WTC11 (cell line): Measurements from ENCODE around the gene HPX. TPM values are rescaled to one million over a fixed set of nuclear protein-coding genes. Genes with fewer than 3 reads are reported as not detected.

Source experiments
- ATAC-seq: fragments of 200-7000 bp; cut with Tn5 transposase; 2 replicates; pipeline ENCODE4 v1.10.0; 2021; ENCODE audit warnings: mild to moderate bottlenecking, moderate library complexity
- CTCF ChIA-PET: fragments of 300-600 bp; sonication (Branson Sonifier 250); formaldehyde crosslinking; loops from one replicate; lab custom pipeline; 2021; ENCODE audit warnings: antibody characterized with exemption; lab: Charles Lee
- POLR2A ChIA-PET: fragments of 350-600 bp; sonication (Branson Sonifier 250); formaldehyde crosslinking; loops from one replicate; lab custom pipeline; 2021; ENCODE audit warnings: antibody characterized with exemption; lab: Charles Lee
- DNase-seq: peaks from one replicate; pipeline ENCODE4 v3.0.0; 2021; ENCODE audit warnings: low spot score
- H3K27ac Mint-ChIP-seq: 2 replicates; pipeline ENCODE4 v1.8.0; 2021; ENCODE audit warnings: mixed read lengths
- H3K27me3 Mint-ChIP-seq: 2 replicates; pipeline ENCODE4 v1.8.0; 2021; ENCODE audit warnings: low read depth, mild to moderate bottlenecking, moderate library complexity, mixed read lengths
- H3K36me3 Mint-ChIP-seq: 2 replicates; pipeline ENCODE4 v1.8.0; 2021; ENCODE audit warnings: mixed read lengths
- H3K4me1 Mint-ChIP-seq: 2 replicates; pipeline ENCODE4 v1.8.0; 2022; ENCODE audit warnings: mixed read lengths
- H3K4me3 Mint-ChIP-seq: 2 replicates; pipeline ENCODE4 v1.8.0; 2021; ENCODE audit warnings: mild to moderate bottlenecking, moderate library complexity, mixed read lengths
- H3K9me3 Mint-ChIP-seq: 2 replicates; pipeline ENCODE4 v1.8.0; 2021; ENCODE audit warnings: mixed read lengths
- JUN ChIP-seq: sonication (generic); formaldehyde crosslinking; IDR thresholded peaks from 2 replicates; pipeline ENCODE4 v1.8.0; 2023; ENCODE audit warnings: mild to moderate bottlenecking, missing genetic modification reagents
- NR2C2 ChIP-seq: sonication (generic); formaldehyde crosslinking; IDR thresholded peaks from 2 replicates; pipeline ENCODE4 v1.8.0; 2022; ENCODE audit warnings: mild to moderate bottlenecking, missing genetic modification reagents
- NR3C1 ChIP-seq: sonication (generic); formaldehyde crosslinking; conservative IDR thresholded peaks from 2 replicates; pipeline ENCODE4 v1.8.1; 2023; ENCODE audit warnings: low read depth, mild to moderate bottlenecking, missing genetic modification reagents
- SMAD4 ChIP-seq: sonication (generic); formaldehyde crosslinking; IDR thresholded peaks from 2 replicates; pipeline ENCODE4 v1.8.0; 2022; ENCODE audit warnings: mild to moderate bottlenecking, missing genetic modification reagents
- SOX15 ChIP-seq: fragments of 250-450 bp; sonication (Bioruptor Pico); IDR thresholded peaks from 2 replicates; pipeline ENCODE4 v1.9.0; 2021; ENCODE audit warnings: mild to moderate bottlenecking
- ZNF232 ChIP-seq: sonication (generic); formaldehyde crosslinking; IDR thresholded peaks from 2 replicates; pipeline ENCODE4 v1.8.0; 2022; ENCODE audit warnings: mild to moderate bottlenecking, missing genetic modification reagents
- ZNF263 ChIP-seq: sonication (generic); formaldehyde crosslinking; IDR thresholded peaks from 2 replicates; pipeline ENCODE4 v1.8.1; 2022; ENCODE audit warnings: low read depth, mild to moderate bottlenecking, moderate library complexity, missing genetic modification reagents
- total RNA-seq: library from RNA; stranded (reverse); gene quantifications from 3 replicates; pipeline ENCODE4 v1.2.3, GENCODE V29; 2021
- TF ChIP-seq, protein P1 (sequence below): sonication (generic); formaldehyde crosslinking; IDR thresholded peaks from 2 replicates; pipeline ENCODE4 v1.8.0; 2023; ENCODE audit warnings: missing genetic modification reagents
- TF ChIP-seq, protein P2 (sequence below): fragments of 250-450 bp; sonication (Bioruptor Pico); conservative IDR thresholded peaks from 2 replicates; pipeline ENCODE4 v1.9.0; 2021; ENCODE audit warnings: mild to moderate bottlenecking
- TF ChIP-seq, protein P3 (sequence below): sonication (generic); formaldehyde crosslinking; IDR thresholded peaks from 2 replicates; pipeline ENCODE4 v1.8.1; 2023; ENCODE audit warnings: mild to moderate bottlenecking, missing genetic modification reagents, moderate library complexity
- TF ChIP-seq, protein P4 (sequence below): sonication (generic); formaldehyde crosslinking; IDR thresholded peaks from 2 replicates; pipeline ENCODE4 v1.8.1; 2022; ENCODE audit warnings: low read depth, missing genetic modification reagents, borderline replicate concordance
- TF ChIP-seq, protein P5 (sequence below): fragments of 250-450 bp; sonication (Bioruptor Pico); IDR thresholded peaks from 2 replicates; pipeline ENCODE4 v1.9.0; 2021; ENCODE audit warnings: mild to moderate bottlenecking
- TF ChIP-seq, protein P6 (sequence below): fragments of 250-450 bp; sonication (Bioruptor Pico); IDR thresholded peaks from 2 replicates; pipeline ENCODE4 v2.1.2; 2022; ENCODE audit warnings: mild to moderate bottlenecking, moderate library complexity
- TF ChIP-seq, protein P7 (sequence below): sonication (generic); formaldehyde crosslinking; IDR thresholded peaks from 2 replicates; pipeline ENCODE4 v1.8.0; 2022; ENCODE audit warnings: mild to moderate bottlenecking, missing genetic modification reagents

HPX gene
- total RNA-seq, 1 experiment from 2014 or later: 1.7 TPM

DNA sequence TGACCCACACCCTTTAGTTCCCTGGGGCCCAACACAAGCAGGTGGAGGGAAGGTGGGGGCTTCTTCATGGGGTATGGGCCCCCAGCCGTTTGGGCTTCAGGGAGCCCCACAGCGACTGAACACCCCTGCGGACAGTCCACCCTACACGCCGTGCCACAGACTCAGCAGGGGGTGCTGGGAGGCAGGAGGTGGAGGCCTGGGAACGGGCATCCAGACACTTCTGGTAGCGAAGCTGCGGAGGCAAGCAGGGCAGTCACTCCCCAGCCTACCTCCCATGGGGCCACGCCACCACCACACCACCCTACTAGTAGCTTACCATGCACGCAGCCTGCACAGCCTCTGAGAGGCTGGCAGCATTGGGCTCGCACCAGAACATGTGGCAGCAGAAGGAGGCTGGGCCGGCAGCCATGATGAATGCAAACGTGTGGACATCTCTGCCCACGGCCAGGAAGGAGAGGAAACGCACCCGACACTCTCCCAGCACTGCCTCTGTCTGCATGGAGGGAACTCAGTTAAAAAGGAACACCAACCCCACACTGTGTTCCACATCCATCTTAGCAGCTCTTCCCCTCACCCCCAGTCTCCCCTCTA lies 45.2 kb downstream of the HPX start:
- TF ChIP-seq, protein P1, sequence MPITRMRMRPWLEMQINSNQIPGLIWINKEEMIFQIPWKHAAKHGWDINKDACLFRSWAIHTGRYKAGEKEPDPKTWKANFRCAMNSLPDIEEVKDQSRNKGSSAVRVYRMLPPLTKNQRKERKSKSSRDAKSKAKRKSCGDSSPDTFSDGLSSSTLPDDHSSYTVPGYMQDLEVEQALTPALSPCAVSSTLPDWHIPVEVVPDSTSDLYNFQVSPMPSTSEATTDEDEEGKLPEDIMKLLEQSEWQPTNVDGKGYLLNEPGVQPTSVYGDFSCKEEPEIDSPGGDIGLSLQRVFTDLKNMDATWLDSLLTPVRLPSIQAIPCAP: no peak
- TF ChIP-seq, protein P2, sequence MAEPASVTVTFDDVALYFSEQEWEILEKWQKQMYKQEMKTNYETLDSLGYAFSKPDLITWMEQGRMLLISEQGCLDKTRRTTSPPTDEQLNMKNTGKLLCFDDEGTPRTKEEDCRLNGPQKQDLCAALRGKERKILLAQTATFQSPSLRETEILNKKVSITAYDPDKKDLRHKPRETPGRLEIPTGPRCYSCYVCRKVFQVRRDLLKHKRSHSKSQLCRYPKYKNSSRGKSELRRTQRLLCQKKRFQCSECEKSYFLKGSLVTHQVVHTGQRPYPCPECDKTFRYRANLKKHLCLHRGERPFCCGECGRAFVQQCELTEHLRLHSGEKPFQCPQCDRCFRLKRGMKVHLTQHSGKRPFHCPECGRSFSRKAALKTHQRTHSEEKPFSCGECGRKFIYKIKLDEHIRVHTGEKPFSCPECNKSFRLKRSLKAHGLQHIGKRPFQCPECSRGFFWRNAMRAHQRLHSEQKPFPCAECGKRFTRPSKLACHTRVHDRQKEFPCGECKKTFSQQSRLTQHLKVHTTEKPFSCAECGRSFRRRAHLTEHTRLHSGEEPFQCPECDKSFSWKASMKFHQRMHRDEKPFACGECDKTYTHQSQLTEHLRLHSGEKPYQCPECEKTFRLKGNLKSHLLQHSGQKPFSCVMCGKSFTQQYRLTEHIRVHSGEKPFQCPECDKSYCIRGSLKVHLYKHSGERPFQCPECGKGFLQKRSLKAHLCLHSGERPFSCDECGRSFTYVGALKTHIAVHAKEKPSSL (CRISPR knock-in tag): no peak
- no peak for TF ChIP-seq ZNF263 (CRISPR knock-in tag)
- TF ChIP-seq SMAD4 (CRISPR knock-in tag): no peak
- TF ChIP-seq, protein P3, sequence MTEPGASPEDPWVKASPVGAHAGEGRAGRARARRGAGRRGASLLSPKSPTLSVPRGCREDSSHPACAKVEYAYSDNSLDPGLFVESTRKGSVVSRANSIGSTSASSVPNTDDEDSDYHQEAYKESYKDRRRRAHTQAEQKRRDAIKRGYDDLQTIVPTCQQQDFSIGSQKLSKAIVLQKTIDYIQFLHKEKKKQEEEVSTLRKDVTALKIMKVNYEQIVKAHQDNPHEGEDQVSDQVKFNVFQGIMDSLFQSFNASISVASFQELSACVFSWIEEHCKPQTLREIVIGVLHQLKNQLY (CRISPR knock-in tag): no peak
- TF ChIP-seq ZNF232 (CRISPR knock-in tag): no peak
- TF ChIP-seq, protein P4, sequence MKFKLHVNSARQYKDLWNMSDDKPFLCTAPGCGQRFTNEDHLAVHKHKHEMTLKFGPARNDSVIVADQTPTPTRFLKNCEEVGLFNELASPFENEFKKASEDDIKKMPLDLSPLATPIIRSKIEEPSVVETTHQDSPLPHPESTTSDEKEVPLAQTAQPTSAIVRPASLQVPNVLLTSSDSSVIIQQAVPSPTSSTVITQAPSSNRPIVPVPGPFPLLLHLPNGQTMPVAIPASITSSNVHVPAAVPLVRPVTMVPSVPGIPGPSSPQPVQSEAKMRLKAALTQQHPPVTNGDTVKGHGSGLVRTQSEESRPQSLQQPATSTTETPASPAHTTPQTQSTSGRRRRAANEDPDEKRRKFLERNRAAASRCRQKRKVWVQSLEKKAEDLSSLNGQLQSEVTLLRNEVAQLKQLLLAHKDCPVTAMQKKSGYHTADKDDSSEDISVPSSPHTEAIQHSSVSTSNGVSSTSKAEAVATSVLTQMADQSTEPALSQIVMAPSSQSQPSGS (CRISPR knock-in tag): no peak
- TF ChIP-seq, protein P5, sequence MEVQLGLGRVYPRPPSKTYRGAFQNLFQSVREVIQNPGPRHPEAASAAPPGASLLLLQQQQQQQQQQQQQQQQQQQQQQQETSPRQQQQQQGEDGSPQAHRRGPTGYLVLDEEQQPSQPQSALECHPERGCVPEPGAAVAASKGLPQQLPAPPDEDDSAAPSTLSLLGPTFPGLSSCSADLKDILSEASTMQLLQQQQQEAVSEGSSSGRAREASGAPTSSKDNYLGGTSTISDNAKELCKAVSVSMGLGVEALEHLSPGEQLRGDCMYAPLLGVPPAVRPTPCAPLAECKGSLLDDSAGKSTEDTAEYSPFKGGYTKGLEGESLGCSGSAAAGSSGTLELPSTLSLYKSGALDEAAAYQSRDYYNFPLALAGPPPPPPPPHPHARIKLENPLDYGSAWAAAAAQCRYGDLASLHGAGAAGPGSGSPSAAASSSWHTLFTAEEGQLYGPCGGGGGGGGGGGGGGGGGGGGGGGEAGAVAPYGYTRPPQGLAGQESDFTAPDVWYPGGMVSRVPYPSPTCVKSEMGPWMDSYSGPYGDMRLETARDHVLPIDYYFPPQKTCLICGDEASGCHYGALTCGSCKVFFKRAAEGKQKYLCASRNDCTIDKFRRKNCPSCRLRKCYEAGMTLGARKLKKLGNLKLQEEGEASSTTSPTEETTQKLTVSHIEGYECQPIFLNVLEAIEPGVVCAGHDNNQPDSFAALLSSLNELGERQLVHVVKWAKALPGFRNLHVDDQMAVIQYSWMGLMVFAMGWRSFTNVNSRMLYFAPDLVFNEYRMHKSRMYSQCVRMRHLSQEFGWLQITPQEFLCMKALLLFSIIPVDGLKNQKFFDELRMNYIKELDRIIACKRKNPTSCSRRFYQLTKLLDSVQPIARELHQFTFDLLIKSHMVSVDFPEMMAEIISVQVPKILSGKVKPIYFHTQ (CRISPR knock-in tag): no peak
- TF ChIP-seq NR2C2 (CRISPR knock-in tag): no peak
- no peak for TF ChIP-seq JUN (CRISPR knock-in tag)
- no peak overlapping the region for H3K4me3 Mint-ChIP-seq
- no peaks in the 10 kb centered on the region for H3K36me3 Mint-ChIP-seq
- CTCF ChIA-PET: interaction anchor here (1.7 to 6.7 kb wide), 2 partner anchors 17 to 43 kb away, joined by 5 to 57 read pairs; no protein-coding TSS in a partner anchor
- DNase-seq (no peak), ATAC-seq (no peak)
- peaks cover 12% of the 10 kb centered on the region for H3K27me3 Mint-ChIP-seq
- POLR2A ChIA-PET: interaction anchor here (0.7 kb wide), 1 partner anchor 9 kb away, joined by 3 read pairs; no protein-coding TSS in a partner anchor
- H3K27ac Mint-ChIP-seq: no peak overlapping the region
- H3K4me1 Mint-ChIP-seq: 0 out of 2 replicates have a peak, but pooled peaks cover 4% of the 10 kb centered on the region
- H3K9me3 Mint-ChIP-seq: no peaks in the 10 kb centered on the region

DNA sequence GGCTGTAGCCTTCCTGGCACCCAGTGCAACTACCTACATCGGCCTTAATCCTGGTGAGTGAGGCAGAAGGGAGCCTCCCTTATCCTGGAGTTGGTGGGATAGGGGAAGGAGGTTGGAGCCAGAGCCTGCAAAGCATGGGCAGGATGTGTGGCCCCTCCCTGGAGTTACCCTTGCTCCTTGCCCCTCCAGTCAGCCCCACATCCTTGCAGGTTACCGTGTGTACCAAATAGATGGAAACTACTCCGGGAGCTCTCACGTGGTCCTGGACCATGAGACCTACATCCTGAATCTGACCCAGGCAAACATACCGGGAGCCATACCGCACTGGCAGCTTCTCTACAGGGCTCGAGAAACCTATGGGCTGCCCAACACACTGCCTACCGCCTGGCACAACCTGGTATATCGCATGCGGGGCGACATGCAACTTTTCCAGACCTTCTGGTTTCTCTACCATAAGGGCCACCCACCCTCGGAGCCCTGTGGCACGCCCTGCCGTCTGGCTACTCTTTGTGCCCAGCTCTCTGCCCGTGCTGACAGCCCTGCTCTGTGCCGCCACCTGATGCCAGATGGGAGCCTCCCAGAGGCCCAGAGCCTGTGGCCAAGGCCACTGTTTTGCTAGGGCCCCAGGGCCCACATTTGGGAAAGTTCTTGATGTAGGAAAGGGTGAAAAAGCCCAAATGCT lies 46.7 kb downstream of the HPX start:
- Mint-ChIP-seq H3K27me3 (peaks cover 13% of the 10 kb centered on the region), H3K36me3 (no peaks in the 10 kb centered on the region), H3K9me3 (no peaks in the 10 kb centered on the region), H3K4me3 (no peak overlapping the region), H3K4me1 (peaks cover 10% of the 10 kb centered on the region), H3K27ac (no peak overlapping the region)
- ChIA-PET CTCF (interaction anchor here (1.1 to 6.7 kb wide), 6 partner anchors 16 to 137 kb away, joined by 3 to 57 read pairs (median 3); no protein-coding TSS in a partner anchor), POLR2A (no interaction called here)
- DNase-seq (no peak), ATAC-seq (no peak)
- TF ChIP-seq, protein P6, sequence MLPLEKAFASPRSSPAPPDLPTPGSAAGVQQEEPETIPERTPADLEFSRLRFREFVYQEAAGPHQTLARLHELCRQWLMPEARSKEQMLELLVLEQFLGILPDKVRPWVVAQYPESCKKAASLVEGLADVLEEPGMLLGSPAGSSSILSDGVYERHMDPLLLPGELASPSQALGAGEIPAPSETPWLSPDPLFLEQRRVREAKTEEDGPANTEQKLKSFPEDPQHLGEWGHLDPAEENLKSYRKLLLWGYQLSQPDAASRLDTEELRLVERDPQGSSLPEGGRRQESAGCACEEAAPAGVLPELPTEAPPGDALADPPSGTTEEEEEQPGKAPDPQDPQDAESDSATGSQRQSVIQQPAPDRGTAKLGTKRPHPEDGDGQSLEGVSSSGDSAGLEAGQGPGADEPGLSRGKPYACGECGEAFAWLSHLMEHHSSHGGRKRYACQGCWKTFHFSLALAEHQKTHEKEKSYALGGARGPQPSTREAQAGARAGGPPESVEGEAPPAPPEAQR (CRISPR knock-in tag): no peak
- TF ChIP-seq SOX15 (CRISPR knock-in tag) (no peak), NR3C1 (no peak)
- TF ChIP-seq, protein P7, sequence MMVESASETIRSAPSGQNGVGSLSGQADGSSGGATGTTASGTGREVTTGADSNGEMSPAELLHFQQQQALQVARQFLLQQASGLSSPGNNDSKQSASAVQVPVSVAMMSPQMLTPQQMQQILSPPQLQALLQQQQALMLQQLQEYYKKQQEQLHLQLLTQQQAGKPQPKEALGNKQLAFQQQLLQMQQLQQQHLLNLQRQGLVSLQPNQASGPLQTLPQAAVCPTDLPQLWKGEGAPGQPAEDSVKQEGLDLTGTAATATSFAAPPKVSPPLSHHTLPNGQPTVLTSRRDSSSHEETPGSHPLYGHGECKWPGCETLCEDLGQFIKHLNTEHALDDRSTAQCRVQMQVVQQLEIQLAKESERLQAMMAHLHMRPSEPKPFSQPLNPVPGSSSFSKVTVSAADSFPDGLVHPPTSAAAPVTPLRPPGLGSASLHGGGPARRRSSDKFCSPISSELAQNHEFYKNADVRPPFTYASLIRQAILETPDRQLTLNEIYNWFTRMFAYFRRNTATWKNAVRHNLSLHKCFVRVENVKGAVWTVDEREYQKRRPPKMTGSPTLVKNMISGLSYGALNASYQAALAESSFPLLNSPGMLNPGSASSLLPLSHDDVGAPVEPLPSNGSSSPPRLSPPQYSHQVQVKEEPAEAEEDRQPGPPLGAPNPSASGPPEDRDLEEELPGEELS (CRISPR knock-in tag): no peak
- TF ChIP-seq, protein P5 (CRISPR knock-in tag): no peak
